ENCODE results near the gene CDCA5.

DNA sequence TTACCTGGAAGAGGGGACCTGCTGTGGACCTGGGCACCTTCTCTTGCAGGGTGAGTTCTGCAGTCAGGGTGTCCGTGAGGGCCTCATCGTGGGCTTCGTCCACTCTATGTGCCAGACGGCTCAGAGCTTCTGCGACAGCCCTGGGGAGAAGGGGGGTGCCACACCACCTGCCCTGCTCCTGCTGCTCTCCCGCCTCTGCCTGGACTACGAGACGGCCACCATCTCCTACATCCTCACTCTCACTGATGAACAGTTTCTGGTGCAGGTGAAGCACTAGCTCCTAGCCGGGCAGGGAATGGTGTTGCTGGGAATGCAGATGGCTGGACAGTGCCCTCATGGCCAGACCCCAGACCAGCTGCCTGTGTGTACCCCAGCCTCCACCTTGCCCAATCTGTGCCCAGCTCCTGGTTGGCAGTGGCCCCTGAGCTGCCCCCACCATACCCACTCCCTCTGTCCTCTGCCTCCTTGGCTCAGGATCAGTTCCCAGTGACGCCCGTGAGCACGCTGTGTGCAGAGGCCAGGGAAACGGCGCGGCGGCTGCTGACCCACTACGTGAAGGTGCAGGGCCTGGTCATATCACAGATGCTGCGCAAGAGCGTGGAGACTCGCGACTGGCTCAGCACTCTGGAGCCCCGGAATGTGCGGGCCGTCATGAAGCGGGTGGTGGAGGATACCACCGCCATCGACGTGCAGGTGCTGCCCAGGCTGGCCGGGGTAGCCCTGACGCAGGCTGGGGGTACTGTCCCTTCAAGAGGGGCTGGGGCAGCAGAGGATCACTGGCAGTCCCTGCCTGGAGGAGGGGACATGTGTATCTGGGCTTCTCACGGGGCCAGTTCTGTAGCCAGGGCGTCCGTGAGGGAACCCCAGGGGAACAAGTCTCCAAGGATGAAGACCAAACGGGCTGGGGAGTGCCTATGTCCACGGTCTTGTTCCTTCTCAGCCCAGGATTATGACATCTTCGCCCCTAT lies 25.7 kb upstream of the CDCA5 start:
- TF ChIP-seq, protein P1, sequence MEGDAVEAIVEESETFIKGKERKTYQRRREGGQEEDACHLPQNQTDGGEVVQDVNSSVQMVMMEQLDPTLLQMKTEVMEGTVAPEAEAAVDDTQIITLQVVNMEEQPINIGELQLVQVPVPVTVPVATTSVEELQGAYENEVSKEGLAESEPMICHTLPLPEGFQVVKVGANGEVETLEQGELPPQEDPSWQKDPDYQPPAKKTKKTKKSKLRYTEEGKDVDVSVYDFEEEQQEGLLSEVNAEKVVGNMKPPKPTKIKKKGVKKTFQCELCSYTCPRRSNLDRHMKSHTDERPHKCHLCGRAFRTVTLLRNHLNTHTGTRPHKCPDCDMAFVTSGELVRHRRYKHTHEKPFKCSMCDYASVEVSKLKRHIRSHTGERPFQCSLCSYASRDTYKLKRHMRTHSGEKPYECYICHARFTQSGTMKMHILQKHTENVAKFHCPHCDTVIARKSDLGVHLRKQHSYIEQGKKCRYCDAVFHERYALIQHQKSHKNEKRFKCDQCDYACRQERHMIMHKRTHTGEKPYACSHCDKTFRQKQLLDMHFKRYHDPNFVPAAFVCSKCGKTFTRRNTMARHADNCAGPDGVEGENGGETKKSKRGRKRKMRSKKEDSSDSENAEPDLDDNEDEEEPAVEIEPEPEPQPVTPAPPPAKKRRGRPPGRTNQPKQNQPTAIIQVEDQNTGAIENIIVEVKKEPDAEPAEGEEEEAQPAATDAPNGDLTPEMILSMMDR (IDR thresholded peaks at IDR 0.05; ENCODE audit: poor library complexity) = no peak
- TF ChIP-seq EZH2 (IDR thresholded peaks at IDR 0.05; ENCODE audit: borderline replicate concordance) = no peak
- TF ChIP-seq EZH2phosphoT487 (IDR thresholded peaks at IDR 0.05; ENCODE audit: low read depth, severe bottlenecking, unreplicated experiment) = no peak
